SK-N-SH (cell line): ENCODE data around the gene LEMD1. TPM values are rescaled to one million over a fixed set of nuclear protein-coding genes. Genes with fewer than 3 reads are reported as not detected.

ENCODE experiments used
- CTCF ChIA-PET: fragments of 300-600, 350-600 bp; formaldehyde crosslinking; extraction: SDS; loops from one replicate; lab custom pipeline; 2021; lab: Yijun Ruan, JAX
- POLR2A ChIA-PET: fragments of 350-600 bp; sonication (Branson Sonifier 250); formaldehyde crosslinking; extraction: SDS; loops from one replicate; lab custom pipeline; 2020; ENCODE audit warnings: antibody characterized with exemption, inconsistent platforms; lab: Yijun Ruan, JAX
- DNase-seq: peaks from one replicate; pipeline ENCODE4 v3.0.0; 2012
- H2AFZ ChIP-seq: fragments of 200-600 bp; sonication (generic); 2 replicates; pipeline ENCODE4 v1.8.1; 2016; ENCODE audit warnings: antibody characterized with exemption, mild to moderate bottlenecking, low read depth
- H3F3A ChIP-seq: fragments of 200-600 bp; sonication (generic); replicated peaks from 2 replicates; pipeline ENCODE3; 2016; ENCODE audit warnings: antibody characterized with exemption, mild to moderate bottlenecking; ENCODE audit not compliant: insufficient read depth
- H3K27ac ChIP-seq, 2 experiments: fragments of 200-500 bp in 1 of 2; fragments of 200-600 bp in 1 of 2; sonication (Bioruptor generic) in 1 of 2; sonication (generic), shearing (Covaris generic) in 1 of 2; 2 replicates each; pipeline versions ENCODE4 v1.5.1 to v1.6.1; 2014 to 2016; ENCODE audit warnings: low read depth in 2 of 2, inconsistent platforms in 1 of 2, low read length in 1 of 2, mild to moderate bottlenecking in 1 of 2, mixed read lengths in 1 of 2
- H3K27me3 ChIP-seq: fragments of 200-600 bp; sonication (generic), shearing (Covaris generic); 2 replicates; pipeline ENCODE4 v1.6.1; 2016; ENCODE audit warnings: mixed run types; ENCODE audit not compliant: insufficient read depth
- H3K36me3 ChIP-seq, 2 experiments: fragments of 200-500 bp in 1 of 2; fragments of 200-600 bp in 1 of 2; sonication (Bioruptor generic) in 1 of 2; sonication (generic) in 1 of 2; replicated peaks in 1 of 2; 2 replicates each; pipeline versions ENCODE3 to v1.5.1; 2014 to 2016; ENCODE audit warnings: low read length in 1 of 2, mild to moderate bottlenecking in 1 of 2; ENCODE audit not compliant: insufficient read depth in 2 of 2, control insufficient read depth in 1 of 2
- H3K4me1 ChIP-seq, 2 experiments: fragments of 200-500 bp in 1 of 2; fragments of 200-600 bp in 1 of 2; sonication (Bioruptor generic) in 1 of 2; sonication (generic), shearing (Covaris generic) in 1 of 2; 2 replicates each; pipeline versions ENCODE4 v1.5.1 to v1.6.1; 2014 to 2016; ENCODE audit warnings: low read depth in 1 of 2, low read length in 1 of 2, mixed run types in 1 of 2; ENCODE audit not compliant: insufficient read depth in 2 of 2, control insufficient read depth in 1 of 2
- H3K4me2 ChIP-seq: fragments of 200-600 bp; sonication (generic), shearing (Covaris generic); 2 replicates; pipeline ENCODE4 v1.6.1; 2017; ENCODE audit warnings: mixed run types
- H3K4me3 ChIP-seq, 2 experiments: fragments of 200-500 bp in 1 of 2; fragments of 200-600 bp in 1 of 2; sonication (Bioruptor generic) in 1 of 2; sonication (generic), shearing (Covaris generic) in 1 of 2; 2 replicates each; pipeline versions ENCODE4 v1.5.1 to v1.8.1; 2014 to 2016; ENCODE audit warnings: low read depth in 2 of 2, inconsistent platforms in 1 of 2, low read length in 1 of 2, mild to moderate bottlenecking in 1 of 2, mixed read lengths in 1 of 2, moderate library complexity in 1 of 2
- H3K79me2 ChIP-seq: fragments of 200-600 bp; sonication (generic); 2 replicates; pipeline ENCODE4 v1.8.1; 2017; ENCODE audit warnings: mild to moderate bottlenecking; ENCODE audit not compliant: insufficient read depth
- H3K9ac ChIP-seq: fragments of 200-600 bp; sonication (generic); 2 replicates; pipeline ENCODE4 v1.6.1; 2017; ENCODE audit warnings: mixed run types
- H3K9me2 ChIP-seq: fragments of 200-600 bp; sonication (generic); 2 replicates; pipeline ENCODE4 v1.6.1; 2017; ENCODE audit warnings: mixed run types
- H3K9me3 ChIP-seq: fragments of 200-600 bp; sonication (generic); 2 replicates; pipeline ENCODE4 v1.6.1; 2017; ENCODE audit warnings: mixed run types, mild to moderate bottlenecking, moderate library complexity
- H4K20me1 ChIP-seq: fragments of 200-600 bp; sonication (generic); 2 replicates; pipeline ENCODE4 v1.6.1; 2017; ENCODE audit warnings: mild to moderate bottlenecking, mixed run types; ENCODE audit not compliant: insufficient read depth
- CTCF ChIP-seq: fragments of 200-600 bp; sonication (generic); IDR thresholded peaks from 2 replicates; pipeline ENCODE4 v1.6.1; 2017; ENCODE audit warnings: antibody characterized with exemption, mild to moderate bottlenecking, moderate library complexity
- EP300 ChIP-seq, 2 experiments: IDR thresholded peaks; 2 replicates each; pipeline versions ENCODE4 v1.4.0 to v1.6.1; 2012; ENCODE audit warnings: borderline replicate concordance in 1 of 2, low read depth in 1 of 2, low read length in 1 of 2
- FOSL2 ChIP-seq: IDR thresholded peaks from 2 replicates; pipeline ENCODE4 v1.4.0; 2012; ENCODE audit warnings: low read depth, mild to moderate bottlenecking, moderate library complexity, borderline replicate concordance
- FOXJ3 ChIP-seq: sonication (generic); formaldehyde crosslinking; IDR thresholded peaks from 2 replicates; pipeline ENCODE4 v1.5.1; 2020; ENCODE audit warnings: mild to moderate bottlenecking, missing genetic modification reagents
- FOXM1 ChIP-seq: IDR thresholded peaks from 2 replicates; pipeline ENCODE4 v1.4.0; 2012; ENCODE audit warnings: low read depth, mild to moderate bottlenecking
- GABPA ChIP-seq: IDR thresholded peaks from 2 replicates; pipeline ENCODE4 v1.4.0; 2012; ENCODE audit warnings: low read depth, mild to moderate bottlenecking
- GATA2 ChIP-seq: sonication (generic); formaldehyde crosslinking; IDR thresholded peaks from 2 replicates; pipeline ENCODE4 v1.5.0; 2020; ENCODE audit warnings: mild to moderate bottlenecking, missing genetic modification reagents
- IRF3 ChIP-seq: fragments of 150-350 bp; IDR thresholded peaks from 2 replicates; pipeline ENCODE4 v1.6.1; 2016; ENCODE audit warnings: mild to moderate bottlenecking, low read depth, low read length
- MEF2A ChIP-seq: IDR thresholded peaks from 2 replicates; pipeline ENCODE4 v1.4.0; 2012; ENCODE audit warnings: low read depth, borderline replicate concordance
- MXI1 ChIP-seq: IDR thresholded peaks from 2 replicates; pipeline ENCODE4 v1.6.1; 2012; ENCODE audit warnings: mild to moderate bottlenecking, low read depth, low read length, improper control_type of control experiment
- NRF1 ChIP-seq: IDR thresholded peaks from 2 replicates; pipeline ENCODE4 v1.6.1; 2012; ENCODE audit warnings: low read depth, mild to moderate bottlenecking, low read length
- RAD21 ChIP-seq: IDR thresholded peaks from 2 replicates; pipeline ENCODE4 v1.6.1; 2012; ENCODE audit warnings: mild to moderate bottlenecking, low read length
- RCOR1 ChIP-seq: fragments of 150-350 bp; IDR thresholded peaks from 2 replicates; pipeline ENCODE4 v1.6.1; 2017; ENCODE audit warnings: antibody characterized with exemption, low read length
- RFX5 ChIP-seq: IDR thresholded peaks from 2 replicates; pipeline ENCODE4 v1.6.1; 2012; ENCODE audit warnings: mild to moderate bottlenecking, improper control_type of control experiment, low read length
- RXRA ChIP-seq: IDR thresholded peaks from 2 replicates; pipeline ENCODE4 v1.4.0; 2012; ENCODE audit warnings: low read depth, mild to moderate bottlenecking, borderline replicate concordance
- SIN3A ChIP-seq: IDR thresholded peaks from 2 replicates; pipeline ENCODE4 v1.6.1; 2012; ENCODE audit warnings: low read depth, mild to moderate bottlenecking, low read length, moderate library complexity, borderline replicate concordance
- TAF1 ChIP-seq: IDR thresholded peaks from 2 replicates; pipeline ENCODE4 v1.6.1; 2012; ENCODE audit warnings: low read depth, mild to moderate bottlenecking, low read length, moderate library complexity, borderline replicate concordance
- TCF12 ChIP-seq: IDR thresholded peaks from 2 replicates; pipeline ENCODE4 v1.4.0; 2012
- WGBS: methylation state at CpG from one replicate; pipeline ENCODE4 v1.1.6; 2017; ENCODE audit warnings: low lambda C conversion rate; 5-methylcytosine and 5-hydroxymethylcytosine counted together
- polyA plus RNA-seq, 3 experiments: library from polyadenylated mRNA; depleted of rRNA; stranded (reverse); fragments of >200 nt; gene quantifications; 2 replicates each; pipeline ENCODE4 v1.2.3, GENCODE V29; 2012
- TF ChIP-seq, protein P1 (sequence below): IDR thresholded peaks from 2 replicates; pipeline ENCODE4 v1.4.0; 2012; ENCODE audit warnings: low read depth
- TF ChIP-seq, protein P2 (sequence below): IDR thresholded peaks from 2 replicates; pipeline ENCODE4 v1.6.1; 2012; ENCODE audit warnings: mild to moderate bottlenecking, low read depth, low read length, moderate library complexity

The LEMD1 gene
- polyA plus RNA-seq, 1 of the 3 experiments (the other 2 are of a cell fraction): not detected

GRCh38 chr1:205373798-205374175 lies 48.1 kb downstream of the LEMD1 start:
- CTCF ChIA-PET: interaction anchor here (1.0 to 3.3 kb wide), 3 partner anchors 19 to 111 kb away, joined by 3 to 16 read pairs (median 13); no protein-coding TSS in a partner anchor

GRCh38 chr1:205373022-205373797 lies 48.6 kb downstream of the LEMD1 start:
- Histone ChIP-seq H3K27me3 (no peaks in the 10 kb centered on the region), H3K27ac (peak overlapping the region in 1 of 2 experiments; percentile 90; a peak in 2 of 4 replicates), H3K4me1 (peaks cover 4 to 34% of the 10 kb centered on the region in 2 experiments), H3K9me2 (no peaks in the 10 kb centered on the region), H3K9me3 (no peaks in the 10 kb centered on the region), H3F3A (peaks cover 36% of the 10 kb centered on the region), H3K79me2 (no peaks in the 10 kb centered on the region), H3K4me2 (no peak overlapping the region; the same call in 1 of the 2 replicates), H3K4me3 (no peak overlapping the region), H3K36me3 (no peaks in the 10 kb centered on the region), H3K9ac (no peak overlapping the region), H4K20me1 (no peaks in the 10 kb centered on the region), H2AFZ (no peak overlapping the region)
- CTCF ChIA-PET: interaction anchor here (0.9 to 1.9 kb wide), 4 partner anchors 19 to 114 kb away, joined by 3 to 7 read pairs (median 4); no protein-coding TSS in a partner anchor
- WGBS: 89% methylated on average over 9 of the region's 9 CpGs
- no peak for DNase-seq
- POLR2A ChIA-PET: no interaction called here
- TF ChIP-seq MXI1 (no peak), FOXJ3 (no peak), IRF3 (no peak), GABPA (no peak)
- TF ChIP-seq, protein P1, sequence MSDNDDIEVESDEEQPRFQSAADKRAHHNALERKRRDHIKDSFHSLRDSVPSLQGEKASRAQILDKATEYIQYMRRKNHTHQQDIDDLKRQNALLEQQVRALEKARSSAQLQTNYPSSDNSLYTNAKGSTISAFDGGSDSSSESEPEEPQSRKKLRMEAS: no peak
- TF ChIP-seq, protein P2, sequence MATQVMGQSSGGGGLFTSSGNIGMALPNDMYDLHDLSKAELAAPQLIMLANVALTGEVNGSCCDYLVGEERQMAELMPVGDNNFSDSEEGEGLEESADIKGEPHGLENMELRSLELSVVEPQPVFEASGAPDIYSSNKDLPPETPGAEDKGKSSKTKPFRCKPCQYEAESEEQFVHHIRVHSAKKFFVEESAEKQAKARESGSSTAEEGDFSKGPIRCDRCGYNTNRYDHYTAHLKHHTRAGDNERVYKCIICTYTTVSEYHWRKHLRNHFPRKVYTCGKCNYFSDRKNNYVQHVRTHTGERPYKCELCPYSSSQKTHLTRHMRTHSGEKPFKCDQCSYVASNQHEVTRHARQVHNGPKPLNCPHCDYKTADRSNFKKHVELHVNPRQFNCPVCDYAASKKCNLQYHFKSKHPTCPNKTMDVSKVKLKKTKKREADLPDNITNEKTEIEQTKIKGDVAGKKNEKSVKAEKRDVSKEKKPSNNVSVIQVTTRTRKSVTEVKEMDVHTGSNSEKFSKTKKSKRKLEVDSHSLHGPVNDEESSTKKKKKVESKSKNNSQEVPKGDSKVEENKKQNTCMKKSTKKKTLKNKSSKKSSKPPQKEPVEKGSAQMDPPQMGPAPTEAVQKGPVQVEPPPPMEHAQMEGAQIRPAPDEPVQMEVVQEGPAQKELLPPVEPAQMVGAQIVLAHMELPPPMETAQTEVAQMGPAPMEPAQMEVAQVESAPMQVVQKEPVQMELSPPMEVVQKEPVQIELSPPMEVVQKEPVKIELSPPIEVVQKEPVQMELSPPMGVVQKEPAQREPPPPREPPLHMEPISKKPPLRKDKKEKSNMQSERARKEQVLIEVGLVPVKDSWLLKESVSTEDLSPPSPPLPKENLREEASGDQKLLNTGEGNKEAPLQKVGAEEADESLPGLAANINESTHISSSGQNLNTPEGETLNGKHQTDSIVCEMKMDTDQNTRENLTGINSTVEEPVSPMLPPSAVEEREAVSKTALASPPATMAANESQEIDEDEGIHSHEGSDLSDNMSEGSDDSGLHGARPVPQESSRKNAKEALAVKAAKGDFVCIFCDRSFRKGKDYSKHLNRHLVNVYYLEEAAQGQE: no peak

More at GRCh38 chr1:205373798-205374175, 48.1 kb downstream of the LEMD1 start:
- no peaks in the 10 kb centered on the region for H4K20me1 ChIP-seq
- H3K36me3 ChIP-seq: no peaks in the 10 kb centered on the region
- TF ChIP-seq NRF1: no peak
- no peak for TF ChIP-seq SIN3A
- no peak for TF ChIP-seq GABPA
- TF ChIP-seq TAF1: no peak
- no peak for TF ChIP-seq RXRA
- no peak for TF ChIP-seq GATA2 (CRISPR knock-in tag)
- TF ChIP-seq RCOR1: no peak
- no peak for TF ChIP-seq TCF12
- TF ChIP-seq RAD21: no peak
- no peak for TF ChIP-seq MEF2A
- no peak for TF ChIP-seq FOXM1
- no peak for TF ChIP-seq EP300 (IDR thresholded peaks at IDR 0.05; ENCODE audit: borderline replicate concordance in 1 of 2, low read depth in 1 of 2, low read length in 1 of 2)
- no peak for TF ChIP-seq CTCF
- no peak for TF ChIP-seq RFX5
- TF ChIP-seq FOXJ3: no peak
- no peak for TF ChIP-seq FOSL2
- H2AFZ ChIP-seq: peak overlapping the region; percentile 75; the same call in 1 of the 2 replicates
- DNase-seq: no peak
- POLR2A ChIA-PET: no interaction called here
- peak overlapping the region in 1 of 2 experiments; percentile 90; a peak in 2 of 4 replicates for H3K27ac ChIP-seq
- H3K4me1 ChIP-seq: peaks cover 4 to 34% of the 10 kb centered on the region in 2 experiments
- peaks cover 36% of the 10 kb centered on the region for H3F3A ChIP-seq
- H3K4me3 ChIP-seq: no peak overlapping the region
- no peaks in the 10 kb centered on the region for H3K9me2 ChIP-seq
- no peaks in the 10 kb centered on the region for H3K27me3 ChIP-seq
- peak overlapping the region; percentile 67 for H3K4me2 ChIP-seq
- H3K9me3 ChIP-seq: no peaks in the 10 kb centered on the region
- WGBS: 98% methylated on average over 2 of the region's 2 CpGs
- H3K79me2 ChIP-seq: no peaks in the 10 kb centered on the region
- H3K9ac ChIP-seq: peak overlapping the region; percentile 49; the same call in 1 of the 2 replicates
